Endothelial cell of umbilical vein (primary cell): ENCODE results near the gene MYO16. TPM values are rescaled to one million over a fixed set of nuclear protein-coding genes. Genes with fewer than 3 reads are reported as not detected.

Source experiments
- BruUV-seq: library from RNA; stranded (reverse); fragments of 400-500 nt; replicated peaks from 2 replicates; lab custom pipeline; 2021; lab: Mats Ljungman, UMichigan
- CTCF ChIA-PET: fragments of 300-600, 350-600 bp; sonication (Branson Sonifier 250); formaldehyde crosslinking; loops from one replicate; lab custom pipeline; 2021; ENCODE audit warnings: antibody characterized with exemption, inconsistent platforms; lab: Charles Lee
- POLR2A ChIA-PET: fragments of 300-600, 350-600 bp; sonication (Branson Sonifier 250); formaldehyde crosslinking; loops from one replicate; lab custom pipeline; 2021; ENCODE audit warnings: antibody characterized with exemption, inconsistent platforms; lab: Charles Lee
- DNase-seq: peaks from one replicate; pipeline ENCODE4 v3.0.0-alpha.2; 2011; ENCODE audit warnings: low read depth, low spot score
- FAIRE-seq: peaks from 2 replicates; lab custom pipeline; 2011; peaks lifted over from hg19 to GRCh38; lab: Jason Lieb, UNC
- H2AFZ ChIP-seq: 2 replicates; pipeline ENCODE4 v1.6.0; 2012; ENCODE audit warnings: low read depth, low read length, control low read depth, inconsistent platforms
- H3K27ac ChIP-seq: 2 replicates; pipeline ENCODE4 v1.5.1; 2011; ENCODE audit warnings: low read depth, mild to moderate bottlenecking, control low read depth, low read length, moderate library complexity; ENCODE audit not compliant: insufficient read depth
- H3K27me3 ChIP-seq, 2 experiments: 2 replicates each; pipeline versions ENCODE4 v1.6.0 to v1.6.1; 2011; ENCODE audit warnings: low read length in 2 of 2, mixed read lengths in 1 of 2; ENCODE audit not compliant: control insufficient read depth in 2 of 2, insufficient read depth in 2 of 2
- H3K36me3 ChIP-seq, 2 experiments: 2 replicates in 1 of 2; 3 replicates in 1 of 2; pipeline ENCODE4 v1.5.1; 2011; ENCODE audit warnings: low read length in 2 of 2, mild to moderate bottlenecking in 1 of 2, moderate library complexity in 1 of 2; ENCODE audit not compliant: control insufficient read depth in 2 of 2, insufficient read depth in 2 of 2; ENCODE audit errors: extremely low read depth in 1 of 2
- H3K4me1 ChIP-seq: 3 replicates; pipeline ENCODE4 v1.5.1; 2011; ENCODE audit warnings: mild to moderate bottlenecking, low read length; ENCODE audit not compliant: control insufficient read depth, insufficient read depth; ENCODE audit errors: extremely low read depth
- H3K4me2 ChIP-seq: 2 replicates; pipeline ENCODE4 v1.6.1; 2011; ENCODE audit warnings: low read length, control low read depth, mixed read lengths; ENCODE audit not compliant: insufficient read depth
- H3K4me3 ChIP-seq, 3 experiments: fragments of 200-600 bp in 1 of 3; sonication (generic), shearing (Covaris generic) in 1 of 3; replicated peaks in 1 of 3; 2 replicates each; pipeline ENCODE4 v1.5.1; 2011 to 2016; ENCODE audit warnings: control low read depth in 3 of 3, low read length in 3 of 3, mild to moderate bottlenecking in 2 of 3, inconsistent platforms in 1 of 3, low read depth in 1 of 3, moderate library complexity in 1 of 3; ENCODE audit not compliant: insufficient read depth in 1 of 3
- H3K79me2 ChIP-seq: 2 replicates; pipeline ENCODE4 v1.6.0; 2012; ENCODE audit warnings: low read length, inconsistent platforms; ENCODE audit not compliant: control insufficient read depth, insufficient read depth
- H3K9ac ChIP-seq: replicated peaks from 2 replicates; pipeline ENCODE3; 2011; ENCODE audit warnings: low read length, control low read depth; ENCODE audit not compliant: insufficient read depth; ENCODE audit errors: extremely low read depth
- H3K9me1 ChIP-seq: replicated peaks from 3 replicates; pipeline ENCODE4 v1.6.0; 2011; ENCODE audit warnings: mild to moderate bottlenecking, low read length; ENCODE audit not compliant: control insufficient read depth, insufficient read depth; ENCODE audit errors: extremely low read depth
- H3K9me3 ChIP-seq: replicated peaks from 2 replicates; pipeline ENCODE4 v1.5.1; 2012; ENCODE audit warnings: low read length, inconsistent platforms; ENCODE audit not compliant: control insufficient read depth, insufficient read depth
- H4K20me1 ChIP-seq: replicated peaks from 2 replicates; pipeline ENCODE3; 2011; ENCODE audit warnings: mild to moderate bottlenecking, low read length; ENCODE audit not compliant: control insufficient read depth, insufficient read depth; ENCODE audit errors: extremely low read depth
- CTCF ChIP-seq, 2 donors: IDR thresholded peaks; 1 replicate in 1 of 2; 2 replicates in 1 of 2; pipeline ENCODE4 v1.5.1; 2011; ENCODE audit warnings: low read length in 2 of 2, mild to moderate bottlenecking in 2 of 2, moderate library complexity in 2 of 2, control low read depth in 1 of 2, inconsistent platforms in 1 of 2, low read depth in 1 of 2; ENCODE audit not compliant: insufficient read depth in 1 of 2; ENCODE audit errors: extremely low read depth in 1 of 2
- FOS ChIP-seq: IDR thresholded peaks from 2 replicates; pipeline ENCODE4 v1.6.1; 2011; ENCODE audit warnings: mild to moderate bottlenecking, low read length, moderate library complexity, borderline replicate concordance; ENCODE audit not compliant: insufficient read depth
- GATA2 ChIP-seq: IDR thresholded peaks from 2 replicates; pipeline ENCODE4 v1.7.0; 2011; ENCODE audit warnings: low read depth, mild to moderate bottlenecking, moderate library complexity, mixed read lengths, low read length; ENCODE audit not compliant: insufficient read length, insufficient read depth
- MAX ChIP-seq: IDR thresholded peaks from 2 replicates; pipeline ENCODE4 v1.6.1; 2011; ENCODE audit not compliant: insufficient read depth, insufficient read length
- POLR2A ChIP-seq: IDR thresholded peaks from 2 replicates; pipeline ENCODE4 v1.6.1; 2012; ENCODE audit warnings: low read depth, mild to moderate bottlenecking, control low read depth, low read length
- POLR2AphosphoS5 ChIP-seq: IDR thresholded peaks from 2 replicates; pipeline ENCODE4 v1.6.1; 2012; ENCODE audit warnings: low read depth, mild to moderate bottlenecking, control low read depth, low read length, moderate library complexity; ENCODE audit not compliant: insufficient read depth
- dilution Hi-C: fragments of 300-500 bp; cut with MboI; formaldehyde crosslinking; loops from one replicate; pipeline ENCODE4 v1.15.0; 2019; ENCODE audit warnings: low sequenced_read_pairs; ENCODE audit not compliant: extremely low pct_ligation_motif_present
- intact Hi-C: fragments of 100-400 bp; cut with micrococcal nuclease; formaldehyde crosslinking; loops from one replicate; pipeline ENCODE4 v1.10.0; 2022
- polyA plus RNA-seq, 4 experiments: library from polyadenylated mRNA; depleted of rRNA in 3 of 4; stranded (reverse) in 3 of 4; unstranded in 1 of 4; fragments of >200 nt; gene quantifications; 2 replicates each; pipeline versions ENCODE4 v1.2.1 to v1.2.3, GENCODE V29; 2011 to 2012; ENCODE audit warnings: missing spikeins in 1 of 4
- total RNA-seq: library from RNA; stranded (reverse); gene quantifications from 2 replicates; pipeline ENCODE4 v1.2.3, GENCODE V29; 2021

MYO16 gene
- total and polyA plus RNA-seq, 2 donors (not counting 3 experiments of a cell fraction or from before 2014, with no cell fraction given), result 0.03 to 0.04 TPM

- Histone ChIP-seq H3K4me1 (peaks cover 8% of the 10 kb centered on the region), H3K79me2 (no peaks in the 10 kb centered on the region), H3K4me3 (no peak overlapping the region), H3K27me3 (no peaks in the 10 kb centered on the region), H3K36me3 (no peaks in the 10 kb centered on the region), H4K20me1 (no peaks in the 10 kb centered on the region), H3K27ac (no peak overlapping the region), H2AFZ (no peak overlapping the region), H3K9ac (no peak overlapping the region), H3K9me1 (no peaks in the 10 kb centered on the region), H3K4me2 (no peak overlapping the region), H3K9me3 (no peaks in the 10 kb centered on the region)
- dilution Hi-C loops, result no loop called here
- TF ChIP-seq POLR2AphosphoS5 (no peak), FOS (no peak), GATA2 (no peak), CTCF (IDR thresholded peaks at IDR 0.05; ENCODE audit: extremely low read depth in 1 of 2, insufficient read depth in 1 of 2, low read depth in 1 of 2, low read length in 2 of 2) (peak; percentile 49 to 67), MAX (no peak), POLR2A (no peak)
- DNase-seq, result peak; percentile 60
- intact Hi-C loops, result loop anchor here (1.0 to 10.0 kb wide), 7 partner anchors 46 to 1155 kb away; no protein-coding TSS in a partner anchor
- CTCF ChIA-PET, result interaction anchor here (0.6 to 3.4 kb wide), 26 partner anchors 9 to 1191 kb away, joined by 3 to 46 read pairs (median 3); no protein-coding TSS in a partner anchor
- BruUV-seq, result no TSS peak
- POLR2A ChIA-PET, result no interaction called here
- peak; percentile 47 for FAIRE-seq
Measured at GRCh38 chr13:108961542-108962125, 332.2 kb downstream of the MYO16 start.
